ENCODE data around the gene RNF168.

DNA sequence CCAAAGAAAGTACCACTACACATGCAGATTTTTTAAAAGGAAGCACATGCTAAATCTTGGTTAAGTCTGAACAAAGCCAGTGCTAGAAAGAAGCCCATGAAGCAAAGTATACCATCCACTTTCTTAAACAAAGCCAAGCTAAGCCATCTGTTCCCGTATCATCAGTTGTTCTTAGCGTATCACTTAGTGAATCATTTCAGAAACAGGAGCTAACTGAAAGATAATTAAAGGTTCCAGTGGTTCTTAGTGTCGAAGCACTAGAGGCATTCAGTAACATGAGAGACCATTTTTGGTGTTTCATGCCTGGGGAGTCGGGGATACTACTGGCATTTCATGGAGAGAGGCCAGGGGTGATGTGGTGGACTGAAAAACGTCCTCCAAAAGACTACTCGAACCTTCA lies 84.2 kb downstream of the RNF168 start:
- TF ChIP-seq EZH2 (IDR thresholded peaks at IDR 0.05) (no peak), JUND (IDR thresholded peaks at IDR 0.05) (no peak)
